ENCODE data around the gene C5AR2. TPM values are rescaled to one million over a fixed set of nuclear protein-coding genes. Genes with fewer than 3 reads are reported as not detected.
"Not testable (repeated sequence)": the region's sequence is repeated elsewhere in the genome, so short reads cannot be mapped to it uniquely, and the experiment has no call there.

C5AR2 gene
- not detected in 2 replicates for total RNA-seq

DNA sequence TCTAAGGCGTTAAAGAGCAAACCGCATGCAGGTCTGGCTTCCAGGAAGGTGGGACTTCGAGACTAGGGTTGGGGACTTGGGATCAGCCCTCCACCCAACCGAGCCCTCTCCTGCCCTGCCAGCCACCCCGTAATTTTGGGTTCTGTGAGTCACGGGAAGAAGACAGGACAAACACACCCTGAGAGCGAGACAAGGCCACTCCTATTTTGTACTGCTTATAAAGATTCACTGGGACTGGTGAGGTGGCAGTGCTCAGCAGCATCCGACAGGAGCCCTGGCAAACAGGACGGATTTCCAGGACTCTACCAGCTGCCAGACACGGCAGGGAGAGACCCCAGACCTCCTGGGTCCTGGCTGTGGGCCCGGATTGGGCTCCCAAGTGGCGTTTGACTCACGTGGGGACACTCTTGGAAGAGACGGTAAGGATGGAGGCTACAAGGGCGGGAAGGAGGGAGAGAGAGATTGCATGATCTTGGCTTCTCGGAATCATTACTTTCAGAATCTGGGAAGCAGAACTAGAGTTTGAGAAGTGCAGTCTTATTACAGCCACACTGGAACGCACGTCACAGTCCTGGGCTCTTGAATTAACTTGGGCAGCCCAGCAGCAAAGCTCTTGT is at the start of gene C5AR2:
TSS of gene C5AR2 (plus strand) at position 245 of the 617 bp plus-strand sequence. CDS start 8,625 bp downstream, outside the sequence.
- no peaks in the 10 kb centered on the region for H3K36me3 Mint-ChIP-seq (ENCODE audit: low read depth)
- H3K27me3 Mint-ChIP-seq: no peaks in the 10 kb centered on the region
- intact Hi-C loops (cut with micrococcal nuclease): no loop called here
- H3K4me3 Mint-ChIP-seq: no peak within 1 kb of the TSS
- H3K4me1 Mint-ChIP-seq: peaks cover 10% of the 10 kb centered on the region
- H3K27ac Mint-ChIP-seq: no peak within 1 kb of the TSS
- no peaks in the 10 kb centered on the region for H3K9me3 Mint-ChIP-seq
- DNase-seq: no peak

GRCh38 chr19:47283405-47284059 is 48.4 kb upstream of the C5AR2 start:
- H3K27me3 Mint-ChIP-seq: no peaks in the 10 kb centered on the region
- H3K9me3 Mint-ChIP-seq: no peaks in the 10 kb centered on the region
- no peak overlapping the region for H3K27ac Mint-ChIP-seq
- peaks cover 3% of the 10 kb centered on the region for H3K36me3 Mint-ChIP-seq (ENCODE audit: low read depth)
- no peak for DNase-seq
- H3K4me3 Mint-ChIP-seq: no peak overlapping the region
- H3K4me1 Mint-ChIP-seq: peaks cover 3% of the 10 kb centered on the region
- intact Hi-C loops (cut with micrococcal nuclease): no loop called here

- no peaks in the 10 kb centered on the region for H3K9me3 Mint-ChIP-seq
- H3K27ac Mint-ChIP-seq: no peak overlapping the region
- DNase-seq: peak; percentile 88
- peaks cover 6% of the 10 kb centered on the region for H3K4me1 Mint-ChIP-seq
- no peaks in the 10 kb centered on the region for H3K27me3 Mint-ChIP-seq
- no peak overlapping the region for H3K4me3 Mint-ChIP-seq
- peaks cover 3% of the 10 kb centered on the region for H3K36me3 Mint-ChIP-seq (ENCODE audit: low read depth)
- intact Hi-C loops (cut with micrococcal nuclease): no loop called here
These were observed 47.6 kb upstream of the C5AR2 start for GRCh38 chr19:47284324-47284899.

GRCh38 chr19:47296036-47296435 is 35.9 kb upstream of the C5AR2 start:
- peaks cover 5% of the 10 kb centered on the region for H3K4me1 Mint-ChIP-seq
- intact Hi-C loops (cut with micrococcal nuclease): loop anchor here (1.0 to 10.0 kb wide), 3 partner anchors 95 to 409 kb away; no protein-coding TSS in a partner anchor
- H3K27ac Mint-ChIP-seq: no peak overlapping the region
- no peak overlapping the region for H3K4me3 Mint-ChIP-seq
- DNase-seq: peak; percentile 95
- no peaks in the 10 kb centered on the region for H3K9me3 Mint-ChIP-seq
- H3K27me3 Mint-ChIP-seq: no peaks in the 10 kb centered on the region
- H3K36me3 Mint-ChIP-seq (ENCODE audit: low read depth): peaks cover 4% of the 10 kb centered on the region

DNA sequence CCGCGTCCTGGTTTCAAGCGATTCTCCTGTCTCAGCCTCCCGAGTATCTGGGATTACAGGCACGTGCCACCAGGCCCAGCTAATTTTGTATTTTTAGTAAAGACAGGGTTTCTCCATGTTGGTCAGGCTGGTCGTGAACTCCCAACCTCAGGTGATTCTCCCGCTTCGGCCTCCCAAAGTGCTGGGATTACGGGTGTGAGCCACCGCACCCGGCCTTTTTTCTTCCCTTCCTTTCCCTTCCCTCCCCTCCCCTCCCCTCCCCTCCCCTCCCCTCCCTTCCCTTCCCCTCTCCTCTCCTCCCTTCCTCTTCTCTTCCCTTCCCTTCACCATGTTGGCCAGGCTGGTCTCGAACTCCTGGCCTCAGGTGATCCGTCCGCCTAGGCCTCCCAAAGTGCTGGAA is 31.1 kb upstream of the C5AR2 start:
- H3K4me1 Mint-ChIP-seq; H3K9me3 Mint-ChIP-seq; H3K4me3 Mint-ChIP-seq; intact Hi-C loops (cut with micrococcal nuclease); DNase-seq; H3K36me3 Mint-ChIP-seq (ENCODE audit: low read depth); H3K27ac Mint-ChIP-seq; H3K27me3 Mint-ChIP-seq: not testable (repeated sequence)

GRCh38 chr19:47302249-47302648 is 29.7 kb upstream of the C5AR2 start:
- H3K9me3 Mint-ChIP-seq: no peaks in the 10 kb centered on the region
- H3K4me1 Mint-ChIP-seq: peaks cover 1% of the 10 kb centered on the region
- no peak overlapping the region for H3K27ac Mint-ChIP-seq
- no peak overlapping the region for H3K4me3 Mint-ChIP-seq
- intact Hi-C loops (cut with micrococcal nuclease): no loop called here
- H3K27me3 Mint-ChIP-seq: peaks cover 9% of the 10 kb centered on the region
- no peak for DNase-seq
- no peaks in the 10 kb centered on the region for H3K36me3 Mint-ChIP-seq (ENCODE audit: low read depth)

GRCh38 chr19:47303966-47304365 is 28.0 kb upstream of the C5AR2 start:
- peaks cover 1% of the 10 kb centered on the region for H3K4me1 Mint-ChIP-seq
- intact Hi-C loops (cut with micrococcal nuclease): no loop called here

DNA sequence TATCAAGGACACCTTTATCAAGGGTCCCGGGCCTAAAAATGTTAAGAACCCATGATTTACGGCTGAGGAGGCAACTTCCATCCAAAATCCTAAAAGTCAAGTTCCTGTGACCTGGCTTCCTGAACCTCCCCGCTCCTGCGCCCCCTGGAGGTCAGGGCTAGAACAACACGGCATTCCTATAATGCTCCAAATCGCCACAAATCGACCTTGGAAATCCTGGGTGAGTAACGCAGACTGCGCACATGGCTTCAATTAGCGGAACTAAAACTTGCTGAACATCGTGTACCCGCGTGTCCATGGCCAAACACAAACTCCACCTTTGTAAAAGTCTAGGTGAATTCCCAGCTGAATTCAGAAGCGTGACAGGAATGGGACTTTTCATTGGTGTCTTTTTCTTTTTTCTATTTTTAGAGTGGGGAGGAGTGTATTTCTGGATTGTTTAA is 26.6 kb upstream of the C5AR2 start:
- H3K4me3 Mint-ChIP-seq: no peak overlapping the region
- no peaks in the 10 kb centered on the region for H3K36me3 Mint-ChIP-seq (ENCODE audit: low read depth)
- no peaks in the 10 kb centered on the region for H3K9me3 Mint-ChIP-seq
- peak; percentile 85 for DNase-seq
- intact Hi-C loops (cut with micrococcal nuclease): no loop called here
- no peak overlapping the region for H3K27ac Mint-ChIP-seq
- peaks cover 9% of the 10 kb centered on the region for H3K27me3 Mint-ChIP-seq
- H3K4me1 Mint-ChIP-seq: peaks cover 1% of the 10 kb centered on the region

More at GRCh38 chr19:47303966-47304365, 28.0 kb upstream of the C5AR2 start:
- Mint-ChIP-seq H3K27ac (no peak overlapping the region), H3K9me3 (no peaks in the 10 kb centered on the region), H3K36me3 (ENCODE audit: low read depth) (no peaks in the 10 kb centered on the region), H3K27me3 (peaks cover 9% of the 10 kb centered on the region), H3K4me3 (no peak overlapping the region)
- no peak for DNase-seq

DNA sequence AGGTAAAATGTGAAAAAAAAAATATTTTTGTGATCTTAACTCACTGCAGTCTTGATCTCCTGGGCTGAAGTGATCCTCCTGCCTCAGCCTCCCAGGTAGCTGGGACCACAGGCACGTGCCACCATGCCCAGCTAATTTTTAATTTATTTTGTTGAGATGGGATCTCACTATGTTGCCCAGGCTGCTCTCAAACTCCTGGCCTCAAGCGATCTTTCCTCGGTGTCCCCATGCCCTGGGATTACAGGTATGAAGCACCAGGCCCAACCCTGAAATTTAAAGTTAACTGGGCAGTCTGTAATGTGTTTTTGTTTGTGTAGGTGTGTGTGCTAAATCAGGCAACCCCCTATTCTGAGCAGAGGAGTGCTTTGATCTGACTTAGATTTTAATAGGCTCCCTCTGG is 25.7 kb upstream of the C5AR2 start:
- Mint-ChIP-seq H3K27ac (no peak overlapping the region), H3K9me3 (no peaks in the 10 kb centered on the region), H3K36me3 (ENCODE audit: low read depth) (no peaks in the 10 kb centered on the region), H3K4me1 (peaks cover 1% of the 10 kb centered on the region), H3K4me3 (no peak overlapping the region), H3K27me3 (peaks cover 9% of the 10 kb centered on the region)
- intact Hi-C loops (cut with micrococcal nuclease): no loop called here
- no peak for DNase-seq

GRCh38 chr19:47309038-47309437 is 22.9 kb upstream of the C5AR2 start:
- intact Hi-C loops (cut with micrococcal nuclease): no loop called here
- H3K27ac Mint-ChIP-seq: no peak overlapping the region
- H3K4me3 Mint-ChIP-seq: no peak overlapping the region
- no peaks in the 10 kb centered on the region for H3K36me3 Mint-ChIP-seq (ENCODE audit: low read depth)
- H3K9me3 Mint-ChIP-seq: no peaks in the 10 kb centered on the region
- no peak for DNase-seq
- peaks cover 9% of the 10 kb centered on the region for H3K27me3 Mint-ChIP-seq
- peaks cover 1% of the 10 kb centered on the region for H3K4me1 Mint-ChIP-seq

DNA sequence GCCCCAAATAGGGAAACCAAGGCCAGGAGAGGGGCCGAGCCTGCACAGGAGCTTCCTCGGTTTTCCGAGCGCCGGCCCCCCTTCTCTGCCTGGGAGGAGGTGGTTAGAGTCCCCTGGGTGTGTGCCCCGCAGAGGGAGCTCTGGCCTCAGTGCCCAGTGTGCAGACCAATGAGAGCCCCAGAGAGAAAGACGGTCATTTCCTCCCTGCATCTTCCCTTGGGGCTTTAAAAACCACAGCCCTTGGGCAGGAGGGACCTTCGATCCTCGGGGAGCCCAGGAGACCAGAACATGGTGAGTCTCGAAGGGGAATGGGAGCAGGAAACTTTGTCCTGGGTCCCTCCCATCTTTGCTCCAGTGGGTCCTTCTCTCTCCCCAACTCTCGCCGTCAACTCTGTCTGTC is 22.4 kb upstream of the C5AR2 start, which contains the start of gene C5AR1:
TSS of gene C5AR1 (plus strand) at position 254 of the 400 bp plus-strand sequence. CDS start at position 289, 35 bp downstream.
- H3K27ac Mint-ChIP-seq: no peak within 1 kb of the TSS
- no peak for DNase-seq
- intact Hi-C loops (cut with micrococcal nuclease): no loop called here
- peaks cover 1% of the 10 kb centered on the region for H3K4me1 Mint-ChIP-seq
- H3K4me3 Mint-ChIP-seq: no peak within 1 kb of the TSS
- H3K36me3 Mint-ChIP-seq (ENCODE audit: low read depth): no peaks in the 10 kb centered on the region
- peaks cover 9% of the 10 kb centered on the region for H3K27me3 Mint-ChIP-seq
- H3K9me3 Mint-ChIP-seq: no peaks in the 10 kb centered on the region

GRCh38 chr19:47310323-47310722 is 21.7 kb upstream of the C5AR2 start:
- peaks cover 8% of the 10 kb centered on the region for H3K27me3 Mint-ChIP-seq
- no peak overlapping the region for H3K4me3 Mint-ChIP-seq
- no peak for DNase-seq
- no peaks in the 10 kb centered on the region for H3K9me3 Mint-ChIP-seq
- H3K36me3 Mint-ChIP-seq (ENCODE audit: low read depth): no peaks in the 10 kb centered on the region
- H3K4me1 Mint-ChIP-seq: peaks cover 3% of the 10 kb centered on the region
- intact Hi-C loops (cut with micrococcal nuclease): no loop called here
- no peak overlapping the region for H3K27ac Mint-ChIP-seq

- H3K4me3 Mint-ChIP-seq: no peak overlapping the region
- H3K36me3 Mint-ChIP-seq (ENCODE audit: low read depth): no peaks in the 10 kb centered on the region
- no peaks in the 10 kb centered on the region for H3K9me3 Mint-ChIP-seq
- H3K4me1 Mint-ChIP-seq: peaks cover 5% of the 10 kb centered on the region
- peaks cover 6% of the 10 kb centered on the region for H3K27me3 Mint-ChIP-seq
- DNase-seq: no peak
- H3K27ac Mint-ChIP-seq: no peak overlapping the region
- intact Hi-C loops (cut with micrococcal nuclease): no loop called here
These were observed 21.2 kb upstream of the C5AR2 start for GRCh38 chr19:47310819-47311218.

DNA sequence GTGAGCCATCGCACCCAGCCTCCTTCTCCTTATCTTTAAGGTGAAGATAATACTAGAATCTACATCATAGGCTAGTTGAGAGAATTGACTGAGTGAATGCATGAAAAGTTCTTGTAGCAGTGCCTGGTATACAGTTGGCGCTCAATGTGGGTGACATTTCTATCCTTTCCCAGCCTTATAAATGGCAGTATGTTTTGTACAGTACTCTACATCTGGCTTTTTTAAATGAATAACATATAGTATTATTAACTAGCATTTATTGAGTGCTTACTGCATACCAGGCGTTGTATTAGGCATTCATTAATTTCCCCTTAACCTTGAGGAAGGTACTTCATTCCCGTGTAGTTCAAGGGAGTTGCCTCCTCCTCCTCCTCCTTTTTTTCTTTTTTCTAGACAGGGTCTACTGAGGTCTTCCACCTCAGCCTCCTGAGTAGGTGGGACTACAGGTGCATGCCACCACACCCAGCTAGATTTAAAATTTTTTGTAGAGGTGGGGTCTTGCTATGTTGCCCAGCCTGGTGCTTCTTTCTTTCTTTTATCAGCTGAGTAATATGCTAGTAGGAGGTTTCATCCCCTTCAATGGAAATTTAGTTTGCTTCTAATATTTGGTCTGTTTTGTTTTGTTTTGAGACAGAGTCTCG is 19.5 kb upstream of the C5AR2 start:
- Mint-ChIP-seq H3K4me3 (no peak overlapping the region), H3K27ac (no peak overlapping the region), H3K4me1 (peaks cover 5% of the 10 kb centered on the region), H3K36me3 (ENCODE audit: low read depth) (no peaks in the 10 kb centered on the region), H3K27me3 (peaks cover 2% of the 10 kb centered on the region), H3K9me3 (no peaks in the 10 kb centered on the region)
- intact Hi-C loops (cut with micrococcal nuclease): no loop called here
- DNase-seq: no peak

Measured in activated CD4-positive, alpha-beta T cell treated with anti-CD3 and anti-CD28 coated beads, Interleukin-2, amount 10 ng/mL, durations not matched to agents 24 days and 14 days (primary cell).